Frontal cortex (tissue), 4 donors: ENCODE results near the gene UPK3A. TPM values are rescaled to one million over a fixed set of nuclear protein-coding genes. Genes with fewer than 3 reads are reported as not detected.
"Not testable (repeated sequence)": the region's sequence is repeated elsewhere in the genome, so short reads cannot be mapped to it uniquely, and the experiment has no call there.

Experiments used
- DNase-seq, 2 donors: peaks; one replicate each; pipeline ENCODE4 v3.0.0; 2012; ENCODE audit warnings: low spot score in 2 of 2
- FAIRE-seq: peaks from 2 replicates; lab custom pipeline; 2012; peaks lifted over from hg19 to GRCh38; lab: Jason Lieb, UNC
- total RNA-seq: library from RNA; depleted of rRNA; stranded (reverse); fragments of >200 nt; gene quantifications from one replicate; pipeline ENCODE4 v1.2.3, GENCODE V29; 2014
- donor health status: control.
- donor health status: control.
- donor health status: control.

Gene UPK3A
- total RNA-seq, 1 donor from 2014 or later: not detected

GRCh38 chr22:45276507-45277105 lies 8.1 kb upstream of the UPK3A start:
- no peak for DNase-seq
- FAIRE-seq: no peak

- DNase-seq, FAIRE-seq: not testable (repeated sequence)
Measured at GRCh38 chr22:45277720-45278119, 7.0 kb upstream of the UPK3A start.

- DNase-seq (no peak), FAIRE-seq (no peak)
Measured at GRCh38 chr22:45278125-45278524, 6.6 kb upstream of the UPK3A start.

GRCh38 chr22:45280587-45280980 lies 4.2 kb upstream of the UPK3A start:
- FAIRE-seq: no peak
- DNase-seq: no peak

- no peak for FAIRE-seq
- no peak for DNase-seq
Measured at GRCh38 chr22:45281010-45281409, 3.7 kb upstream of the UPK3A start.

GRCh38 chr22:45285263-45286058 lies 712 bp downstream of the UPK3A start:
- DNase-seq (no peak), FAIRE-seq (no peak)

- DNase-seq (no peak), FAIRE-seq (no peak)
Measured at GRCh38 chr22:45286854-45287551, 2.3 kb downstream of the UPK3A start.

GRCh38 chr22:45290410-45290936 lies 5.7 kb downstream of the UPK3A start:
- DNase-seq (no peak), FAIRE-seq (no peak)

- FAIRE-seq (no peak), DNase-seq (no peak)
Measured at GRCh38 chr22:45291061-45291930, 6.5 kb downstream of the UPK3A start.

- no peak for DNase-seq
- FAIRE-seq: no peak
Measured at GRCh38 chr22:45291931-45292290, 7.2 kb downstream of the UPK3A start.

- DNase-seq: no peak
- no peak for FAIRE-seq
Measured at GRCh38 chr22:45292731-45293442, 8.1 kb downstream of the UPK3A start.

GRCh38 chr22:45294030-45294429 lies 9.3 kb downstream of the UPK3A start:
- no peak for DNase-seq

GRCh38 chr22:45295004-45295403 lies 10.3 kb downstream of the UPK3A start:
- DNase-seq, FAIRE-seq: not testable (repeated sequence)

More at GRCh38 chr22:45294030-45294429, 9.3 kb downstream of the UPK3A start:
- no peak for FAIRE-seq

GRCh38 chr22:45295492-45295891 lies 10.7 kb downstream of the UPK3A start:
- FAIRE-seq: no peak
- DNase-seq: no peak

GRCh38 chr22:45296628-45297297 lies 12.0 kb downstream of the UPK3A start:
- FAIRE-seq (no peak), DNase-seq (no peak)

GRCh38 chr22:45298934-45299505 lies 14.3 kb downstream of the UPK3A start:
- DNase-seq: no peak
- FAIRE-seq: no peak

- DNase-seq (no peak), FAIRE-seq (no peak)
Measured at GRCh38 chr22:45302751-45303150, 18.0 kb downstream of the UPK3A start.

GRCh38 chr22:45303181-45303580 lies 18.4 kb downstream of the UPK3A start:
- no peak for FAIRE-seq
- no peak for DNase-seq
